CD14-positive monocyte (primary cell): ENCODE measurements around the gene JAKMIP2. TPM values are rescaled to one million over a fixed set of nuclear protein-coding genes. Genes with fewer than 3 reads are reported as not detected.
"Not testable (repeated sequence)": the region's sequence is repeated elsewhere in the genome, so short reads cannot be mapped to it uniquely, and the experiment has no call there.

Source experiments
- DNase-seq, 3 donors: peaks; one replicate each; pipeline ENCODE4 v3.0.0-alpha.2; 2011 to 2022
- H2AFZ ChIP-seq: 2 replicates; pipeline ENCODE4 v1.6.0; 2012; ENCODE audit warnings: mild to moderate bottlenecking, low read depth, low read length, inconsistent platforms; ENCODE audit not compliant: insufficient read depth, poor library complexity, severe bottlenecking
- H3K27ac ChIP-seq, 2 donors: 1 replicate in 1 of 2; 2 replicates in 1 of 2; pipeline ENCODE4 v1.5.1; 2012 to 2013; ENCODE audit warnings: low read length in 2 of 2, control low read depth in 1 of 2, inconsistent platforms in 1 of 2, low read depth in 1 of 2, mild to moderate bottlenecking in 1 of 2
- H3K27me3 ChIP-seq, 2 donors: one replicate each; pipeline versions ENCODE4 v1.6.0 to v1.6.1; 2011 to 2013; ENCODE audit warnings: low read length in 2 of 2; ENCODE audit not compliant: control insufficient read depth in 2 of 2, insufficient read depth in 2 of 2
- H3K36me3 ChIP-seq, 2 donors: replicated peaks in 1 of 2; 1 replicate in 1 of 2; 2 replicates in 1 of 2; pipeline versions ENCODE4 v1.5.1 to v1.6.1; 2012 to 2013; ENCODE audit warnings: low read length in 2 of 2, control low read depth in 1 of 2, inconsistent platforms in 1 of 2, mild to moderate bottlenecking in 1 of 2; ENCODE audit not compliant: insufficient read depth in 2 of 2, control insufficient read depth in 1 of 2
- H3K4me1 ChIP-seq, 2 donors: 1 replicate in 1 of 2; 2 replicates in 1 of 2; pipeline versions ENCODE4 v1.5.1 to v1.6.1; 2012 to 2013; ENCODE audit warnings: low read length in 2 of 2, control low read depth in 1 of 2, inconsistent platforms in 1 of 2, mild to moderate bottlenecking in 1 of 2, moderate library complexity in 1 of 2; ENCODE audit not compliant: insufficient read depth in 2 of 2, control insufficient read depth in 1 of 2
- H3K4me2 ChIP-seq: replicated peaks from 2 replicates; pipeline ENCODE3; 2012; ENCODE audit warnings: low read length, moderate library complexity, mild to moderate bottlenecking; ENCODE audit not compliant: poor library complexity, severe bottlenecking; ENCODE audit errors: extremely low read depth
- H3K4me3 ChIP-seq, 3 experiments: fragments of 200-600 bp in 1 of 3; sonication (generic) in 1 of 3; replicated peaks in 1 of 3; 1 replicate in 2 of 3; 2 replicates in 1 of 3; pipeline ENCODE4 v1.5.1; 2011 to 2013; ENCODE audit warnings: low read length in 3 of 3, mild to moderate bottlenecking in 3 of 3, control low read depth in 2 of 3, low read depth in 2 of 3, inconsistent platforms in 1 of 3, moderate library complexity in 1 of 3
- H3K79me2 ChIP-seq: 2 replicates; pipeline ENCODE4 v1.6.0; 2012; ENCODE audit warnings: mild to moderate bottlenecking, control low read depth, inconsistent platforms, low read length, moderate library complexity; ENCODE audit not compliant: insufficient read depth
- H3K9ac ChIP-seq: 2 replicates; pipeline ENCODE4 v1.6.0; 2017; ENCODE audit warnings: low read length, mild to moderate bottlenecking; ENCODE audit not compliant: insufficient read depth, poor library complexity, severe bottlenecking
- H3K9me3 ChIP-seq, 2 donors: replicated peaks in 1 of 2; 1 replicate in 1 of 2; 2 replicates in 1 of 2; pipeline versions ENCODE4 v1.5.1 to v1.6.1; 2012 to 2013; ENCODE audit warnings: low read length in 2 of 2, control low read depth in 1 of 2; ENCODE audit not compliant: control insufficient read depth in 1 of 2, insufficient read depth in 1 of 2
- H4K20me1 ChIP-seq: 2 replicates; pipeline ENCODE4 v1.6.0; 2012; ENCODE audit warnings: mild to moderate bottlenecking, low read length, control low read depth, moderate library complexity; ENCODE audit not compliant: insufficient read depth
- H3K27ac Mint-ChIP-seq, 7 donors: one replicate each; pipeline ENCODE4 v1.8.0; 2020; ENCODE audit warnings: mild to moderate bottlenecking in 7 of 7, mixed read lengths in 7 of 7, moderate library complexity in 6 of 7, inconsistent platforms in 2 of 7
- H3K27me3 Mint-ChIP-seq, 3 donors: one replicate each; pipeline ENCODE4 v1.8.0; 2021 to 2022; ENCODE audit warnings: low read depth in 3 of 3, mild to moderate bottlenecking in 3 of 3, mixed read lengths in 3 of 3, moderate library complexity in 3 of 3, inconsistent platforms in 1 of 3
- H3K36me3 Mint-ChIP-seq, 2 donors: one replicate each; pipeline ENCODE4 v1.8.0; 2020; ENCODE audit warnings: mixed read lengths in 2 of 2, inconsistent platforms in 1 of 2, mild to moderate bottlenecking in 1 of 2
- H3K4me1 Mint-ChIP-seq: one replicate; pipeline ENCODE4 v1.8.0; 2020; ENCODE audit warnings: mild to moderate bottlenecking, mixed read lengths
- H3K4me3 Mint-ChIP-seq, 2 donors: one replicate each; pipeline ENCODE4 v1.8.0; 2020; ENCODE audit warnings: mild to moderate bottlenecking in 2 of 2, mixed read lengths in 2 of 2, moderate library complexity in 1 of 2
- H3K9me3 Mint-ChIP-seq, 7 donors: one replicate each; pipeline ENCODE4 v1.8.0; 2020 to 2022; ENCODE audit warnings: mixed read lengths in 7 of 7, mild to moderate bottlenecking in 6 of 7, moderate library complexity in 6 of 7, inconsistent platforms in 2 of 7
- WGBS: methylation state at CpG from one replicate; pipeline ENCODE4 v1.1.5; 2013; ENCODE audit warnings: missing lambda C conversion rate; ENCODE audit not compliant: insufficient coverage; 5-methylcytosine and 5-hydroxymethylcytosine counted together
- intact Hi-C, 2 donors: fragments of 100-400 bp; cut with micrococcal nuclease; formaldehyde crosslinking; loops; one replicate each; pipeline versions ENCODE4 v1.15.0 to v1.15.1; 2023
- polyA plus RNA-seq, 3 donors: library from polyadenylated mRNA; depleted of rRNA in 1 of 3; unstranded in 2 of 3; stranded (reverse) in 1 of 3; fragments of 300-500 nt in 2 of 3; fragments of >200 nt in 1 of 3; fragmentation: Illumina TruSeq in 2 of 3; gene quantifications; 1 replicate in 2 of 3; 2 replicates in 1 of 3; pipeline ENCODE4 v1.2.3, GENCODE V29; 2012 to 2021
- TF ChIP-seq, protein P1 (sequence below): fragments of 200-600 bp; IDR thresholded peaks from one replicate; pipeline ENCODE4 v1.8.0; 2022; ENCODE audit warnings: antibody characterized with exemption, mild to moderate bottlenecking

Gene JAKMIP2
- polyA plus RNA-seq, 3 donors: 0.02 TPM; not detected in 2

DNA sequence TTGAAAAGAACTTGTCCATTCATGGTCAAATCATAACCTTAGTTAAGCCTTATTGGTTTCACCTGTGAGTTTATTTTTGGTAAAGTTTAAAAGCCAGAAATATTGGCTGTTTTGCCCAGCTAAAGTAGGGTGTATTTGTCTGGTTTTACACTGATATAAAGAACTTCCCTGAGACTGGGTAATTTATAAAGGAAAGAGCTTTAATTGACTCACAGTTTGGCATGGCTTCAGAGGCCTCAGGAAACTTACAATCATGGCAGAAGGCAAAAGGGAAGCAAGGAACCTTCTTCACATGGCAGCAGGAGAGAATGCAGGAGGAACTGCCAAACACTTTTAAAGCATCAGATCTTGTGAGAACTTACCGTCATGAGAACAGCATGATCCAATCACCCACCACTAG is 55.3 kb downstream of the JAKMIP2 start:
- Histone ChIP-seq H3K9me3 (peaks cover 0 to 5% of the 10 kb centered on the region in 2 donors), H4K20me1 (no peaks in the 10 kb centered on the region), H3K9ac (no peak overlapping the region), H3K4me3 (no peak overlapping the region), H3K4me2 (no peak overlapping the region), H3K36me3 (no peaks in the 10 kb centered on the region), H3K79me2 (no peaks in the 10 kb centered on the region), H2AFZ (no peak overlapping the region), H3K27me3 (no peaks in the 10 kb centered on the region), H3K27ac (no peak overlapping the region), H3K4me1 (no peaks in the 10 kb centered on the region)
- H3K36me3 Mint-ChIP-seq: no peaks in the 10 kb centered on the region
- intact Hi-C loops: no loop called here
- no peak overlapping the region for H3K27ac Mint-ChIP-seq
- no peak overlapping the region for H3K4me3 Mint-ChIP-seq
- no peaks in the 10 kb centered on the region for H3K27me3 Mint-ChIP-seq
- TF ChIP-seq, protein P1, sequence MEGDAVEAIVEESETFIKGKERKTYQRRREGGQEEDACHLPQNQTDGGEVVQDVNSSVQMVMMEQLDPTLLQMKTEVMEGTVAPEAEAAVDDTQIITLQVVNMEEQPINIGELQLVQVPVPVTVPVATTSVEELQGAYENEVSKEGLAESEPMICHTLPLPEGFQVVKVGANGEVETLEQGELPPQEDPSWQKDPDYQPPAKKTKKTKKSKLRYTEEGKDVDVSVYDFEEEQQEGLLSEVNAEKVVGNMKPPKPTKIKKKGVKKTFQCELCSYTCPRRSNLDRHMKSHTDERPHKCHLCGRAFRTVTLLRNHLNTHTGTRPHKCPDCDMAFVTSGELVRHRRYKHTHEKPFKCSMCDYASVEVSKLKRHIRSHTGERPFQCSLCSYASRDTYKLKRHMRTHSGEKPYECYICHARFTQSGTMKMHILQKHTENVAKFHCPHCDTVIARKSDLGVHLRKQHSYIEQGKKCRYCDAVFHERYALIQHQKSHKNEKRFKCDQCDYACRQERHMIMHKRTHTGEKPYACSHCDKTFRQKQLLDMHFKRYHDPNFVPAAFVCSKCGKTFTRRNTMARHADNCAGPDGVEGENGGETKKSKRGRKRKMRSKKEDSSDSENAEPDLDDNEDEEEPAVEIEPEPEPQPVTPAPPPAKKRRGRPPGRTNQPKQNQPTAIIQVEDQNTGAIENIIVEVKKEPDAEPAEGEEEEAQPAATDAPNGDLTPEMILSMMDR: no peak
- DNase-seq: no peak
- peaks cover 0 to 9% (median 2%) of the 10 kb centered on the region in 7 donors for H3K9me3 Mint-ChIP-seq
- H3K4me1 Mint-ChIP-seq: no peaks in the 10 kb centered on the region
- WGBS: no CpG with 5 or more reads among the region's 1 CpG

DNA sequence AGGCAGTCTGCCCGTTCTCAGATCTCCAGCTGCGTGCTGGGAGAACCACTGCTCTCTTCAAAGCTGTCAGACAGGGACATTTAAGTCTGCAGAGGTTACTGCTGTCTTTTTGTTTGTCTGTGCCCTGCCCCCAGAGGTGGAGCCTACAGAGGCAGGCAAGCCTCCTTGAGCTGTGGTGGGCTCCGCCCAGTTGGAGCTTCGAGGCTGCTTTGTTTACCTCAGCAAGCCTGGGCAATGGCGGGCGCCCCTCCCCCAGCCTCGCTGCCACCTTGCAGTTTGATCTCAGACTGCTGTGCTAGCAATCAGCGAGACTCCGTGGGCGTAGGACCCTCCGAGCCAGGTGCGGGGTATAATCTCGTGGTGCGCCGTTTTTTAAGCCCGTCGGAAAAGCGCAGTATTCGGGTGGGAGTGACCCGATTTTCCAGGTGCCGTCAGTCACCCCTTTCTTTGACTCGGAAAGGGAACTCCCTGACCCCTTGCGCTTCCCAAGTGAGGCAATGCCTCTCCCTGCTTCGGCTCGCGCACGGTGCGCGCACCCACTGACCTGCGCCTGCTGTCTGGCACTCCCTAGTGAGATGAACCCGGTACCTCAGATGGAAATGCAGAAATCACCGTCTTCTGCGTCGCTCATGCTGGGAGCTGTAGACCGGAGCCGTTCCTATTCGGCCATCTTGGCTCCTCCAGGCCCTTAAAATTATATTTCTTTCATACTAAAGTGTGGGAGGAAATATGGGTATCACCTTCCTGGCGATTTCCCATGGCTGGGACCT is 61.2 kb downstream of the JAKMIP2 start:
- H3K4me3 Mint-ChIP-seq, H3K79me2 ChIP-seq, intact Hi-C loops, H3K4me1 ChIP-seq, H3K4me1 Mint-ChIP-seq, H3K4me2 ChIP-seq, H3K9me3 ChIP-seq, H3K36me3 Mint-ChIP-seq, H3K9ac ChIP-seq, H2AFZ ChIP-seq, H4K20me1 ChIP-seq, H3K27me3 Mint-ChIP-seq, H3K27ac ChIP-seq, H3K36me3 ChIP-seq, H3K27ac Mint-ChIP-seq, H3K4me3 ChIP-seq, H3K27me3 ChIP-seq, DNase-seq: not testable (repeated sequence)
- WGBS: 80% methylated on average over 1 of the region's 38 CpGs
- H3K9me3 Mint-ChIP-seq: peaks cover 2 to 15% (median 5%) of the 10 kb centered on the region in 7 donors
